Vagina (tissue), 2 donors: ENCODE measurements around the gene ASTN1.

Experiments used
- CTCF ChIP-seq, 3 experiments: fragments of 450-650 bp in 2 of 3; fragments of 200-600 bp in 1 of 3; sonication (generic) in 1 of 3; IDR thresholded peaks; one replicate each; pipeline ENCODE4 v1.5.1; 2017 to 2019; ENCODE audit warnings: antibody characterized with exemption in 3 of 3, mild to moderate bottlenecking in 2 of 3, moderate library complexity in 2 of 3
- POLR2AphosphoS5 ChIP-seq, 2 donors: sonication (generic); formaldehyde crosslinking; IDR thresholded peaks; one replicate each; pipeline ENCODE4 v1.9.0; 2017; ENCODE audit warnings: antibody characterized with exemption in 2 of 2, mild to moderate bottlenecking in 2 of 2, low read depth in 1 of 2; ENCODE audit not compliant: insufficient read depth in 1 of 2

- TF ChIP-seq CTCF (IDR thresholded peaks at IDR 0.05) (peak in 2 of 3 experiments; percentile 44 to 55), POLR2AphosphoS5 (IDR thresholded peaks at IDR 0.05; ENCODE audit: insufficient read depth in 1 of 2, low read depth in 1 of 2) (no peak)
Measured at GRCh38 chr1:177181631-177182291, 17.2 kb upstream of the ASTN1 start.
